ENCODE results near the gene DMRT3.

GRCh38 chr9:1026219-1026618, 49.8 kb downstream of the DMRT3 start:
- TF ChIP-seq CTCF (IDR thresholded peaks at IDR 0.05) (no peak), EZH2 (IDR thresholded peaks at IDR 0.05; ENCODE audit: borderline replicate concordance, insufficient read depth, low read depth, low read length, poor library complexity, severe bottlenecking) (no peak)

All from B cell (primary cell).